GM19452 (cell line): ENCODE results near the gene NOTCH4.

Experiments
- ATAC-seq: cut with Tn5 transposase; IDR thresholded peaks from one replicate; pipeline ENCODE4 v1.9.1; 2021; ENCODE audit not compliant: unreplicated experiment

The NOTCH4 gene

DNA sequence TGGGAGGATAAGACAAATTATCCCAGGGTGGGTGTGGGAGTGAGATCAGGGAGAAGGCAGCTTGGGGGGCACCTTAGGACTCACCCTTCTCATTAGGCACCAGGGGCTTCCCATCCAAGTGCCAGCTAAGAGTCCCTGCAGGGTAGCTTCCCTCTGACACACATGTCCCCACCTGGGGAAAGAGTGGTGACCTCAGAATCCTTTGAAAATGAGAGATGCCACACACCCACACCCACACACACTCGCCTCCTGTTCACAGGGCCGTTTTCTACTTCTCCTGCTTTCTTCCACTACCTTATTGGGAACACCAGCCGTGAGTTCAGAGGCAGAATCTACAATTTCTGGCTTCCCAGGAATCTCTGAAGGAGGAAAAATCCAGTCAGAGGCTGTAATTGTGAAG lies 40.8 kb downstream of the NOTCH4 start:
- no peak for ATAC-seq

DNA sequence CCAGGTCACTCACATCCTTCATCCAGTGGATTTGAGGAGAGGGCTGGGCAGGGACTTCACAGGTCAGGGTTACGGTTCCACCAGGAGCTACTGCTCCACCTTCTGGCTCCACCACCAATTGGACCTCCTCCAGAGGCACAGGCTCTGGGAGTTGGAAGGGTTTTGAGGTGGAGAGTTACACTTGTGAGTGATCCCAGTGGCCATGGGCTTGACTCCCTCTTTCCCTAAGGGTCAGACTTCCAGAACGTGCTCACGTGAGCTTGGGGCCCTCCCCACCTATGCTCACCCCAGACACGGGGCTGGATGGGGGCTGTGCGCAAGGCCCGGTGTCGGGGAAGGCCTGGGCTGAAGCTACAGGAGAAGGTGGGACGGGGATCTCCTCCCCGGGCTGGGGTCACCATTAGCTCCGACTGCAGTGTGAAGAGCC lies 41.3 kb downstream of the NOTCH4 start:
- ATAC-seq, result no peak

DNA sequence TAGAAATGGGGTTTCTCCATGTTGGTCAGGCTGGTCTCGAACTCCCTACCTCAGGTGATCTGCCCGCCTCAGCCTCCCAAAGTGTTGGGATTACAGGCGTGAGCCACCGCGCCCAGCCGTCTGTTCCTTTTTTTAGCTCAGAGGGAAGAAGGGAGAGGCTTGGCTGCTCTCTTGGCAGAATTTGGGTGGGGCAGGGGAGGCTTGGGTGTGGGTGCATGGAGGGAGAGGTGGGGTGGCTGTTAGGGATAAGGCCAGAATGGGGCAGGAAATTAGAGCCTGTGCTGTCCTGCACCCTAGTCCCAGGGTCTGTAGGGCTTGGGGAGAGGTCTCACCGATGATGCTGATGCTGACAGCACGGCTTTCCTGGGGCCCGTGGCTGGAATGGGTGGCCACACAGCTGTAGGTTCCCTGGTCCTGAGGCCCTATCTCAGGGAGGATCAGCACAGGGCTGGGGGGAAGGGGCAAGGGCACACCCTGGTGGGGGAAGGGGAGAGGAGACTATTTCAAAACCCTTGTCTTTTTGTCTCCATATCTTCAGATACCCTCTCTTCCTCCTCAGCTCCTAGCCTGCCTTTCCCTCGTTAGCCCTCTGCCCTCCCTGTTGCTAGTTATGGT lies 41.8 kb downstream of the NOTCH4 start:
- ATAC-seq, result no peak

DNA sequence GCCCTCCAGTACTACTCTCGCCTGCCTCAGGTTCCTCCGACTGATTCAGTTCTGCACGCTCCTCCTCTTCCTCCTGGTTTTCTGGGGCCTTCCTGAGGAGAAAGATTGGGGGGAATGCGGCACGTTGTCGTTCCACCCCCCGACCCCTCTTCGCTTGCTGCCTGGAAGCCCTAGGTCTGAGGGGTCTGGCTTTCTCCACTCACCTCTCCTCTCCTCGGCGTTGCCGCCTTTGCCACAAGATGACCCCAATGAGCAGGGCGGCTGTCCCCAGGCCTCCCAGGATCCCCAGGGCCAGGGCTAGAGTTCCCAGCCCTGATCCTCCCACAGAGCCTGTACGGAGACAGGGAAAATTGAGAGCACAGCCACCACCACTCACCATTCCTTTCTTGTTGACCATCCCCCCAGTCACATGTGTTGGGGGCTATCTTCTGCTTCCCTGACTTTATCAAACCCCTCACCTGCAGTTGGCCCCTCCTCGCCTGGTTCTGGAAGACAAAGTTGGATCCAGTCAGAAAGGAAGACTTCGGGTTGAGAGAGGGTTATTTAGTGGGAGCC lies 42.6 kb downstream of the NOTCH4 start:
- no peak for ATAC-seq

DNA sequence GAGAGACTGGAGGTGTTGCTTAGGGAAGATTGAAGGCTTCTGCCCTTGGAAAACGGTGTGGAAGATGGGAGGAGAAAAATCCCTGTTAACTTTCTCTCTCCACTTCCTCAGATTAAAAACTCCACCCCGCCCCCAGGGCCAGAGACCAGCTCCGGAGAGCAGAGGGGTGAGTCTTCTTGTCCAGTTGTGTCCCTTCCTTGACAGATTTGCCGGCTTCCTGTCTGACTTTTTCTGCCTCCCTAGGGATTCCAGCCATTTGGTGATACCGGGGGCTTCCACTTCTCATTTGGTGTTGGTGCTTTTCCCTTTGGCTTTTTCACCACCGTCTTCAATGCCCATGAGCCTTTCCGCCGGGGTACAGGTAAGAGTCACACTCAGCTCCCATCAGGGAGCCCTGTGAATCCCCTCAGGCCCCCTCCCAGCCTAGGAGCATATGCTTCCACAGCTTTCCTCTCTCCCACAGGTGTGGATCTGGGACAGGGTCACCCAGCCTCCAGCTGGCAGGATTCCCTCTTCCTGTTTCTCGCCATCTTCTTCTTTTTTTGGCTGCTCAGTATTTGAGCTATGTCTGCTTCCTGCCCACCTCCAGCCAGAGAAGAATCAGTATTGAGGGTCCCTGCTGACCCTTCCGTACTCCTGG lies 44.0 kb downstream of the NOTCH4 start:
- no peak for ATAC-seq

DNA sequence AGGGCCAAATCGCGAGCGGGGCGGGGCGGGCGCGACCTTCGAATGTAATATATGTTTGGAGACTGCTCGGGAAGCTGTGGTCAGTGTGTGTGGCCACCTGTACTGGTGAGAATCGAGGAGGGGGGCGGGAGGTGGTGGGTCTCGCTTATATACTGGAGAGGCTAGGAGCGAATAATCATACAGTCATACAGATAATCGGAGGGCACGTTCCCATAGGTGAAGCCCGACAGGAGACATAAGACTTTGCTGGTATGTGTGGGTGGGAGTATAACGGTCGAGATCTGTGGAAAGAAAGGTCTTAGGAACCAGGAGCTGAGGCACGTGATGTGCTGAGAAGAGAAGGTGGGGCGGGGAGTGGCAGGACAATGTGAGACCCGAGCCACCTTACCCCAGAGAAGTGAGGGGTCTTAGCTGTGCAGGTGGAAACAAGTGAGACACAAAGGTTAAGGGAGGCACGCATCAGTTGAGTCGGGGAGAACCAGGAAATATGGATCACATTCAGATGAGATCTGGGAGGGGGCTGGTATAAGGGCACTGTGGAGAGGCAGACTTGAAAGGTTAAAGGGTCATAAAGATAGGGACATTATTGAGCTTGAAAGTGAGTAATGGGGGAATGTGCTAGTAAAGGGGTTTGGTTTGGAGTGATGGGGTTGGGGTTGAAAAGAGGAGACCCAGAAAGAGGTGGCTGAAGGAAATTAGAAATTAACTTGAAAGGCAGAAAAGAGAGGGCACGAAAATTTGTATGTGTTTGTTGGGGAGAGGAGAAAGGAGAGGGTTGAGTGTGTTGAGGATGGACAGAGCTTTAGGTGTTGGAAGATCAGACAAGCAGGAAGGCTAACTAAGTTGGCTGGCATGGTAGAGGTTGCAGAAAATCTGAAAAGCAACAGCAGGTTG lies 45.1 kb downstream of the NOTCH4 start:
- no peak for ATAC-seq

DNA sequence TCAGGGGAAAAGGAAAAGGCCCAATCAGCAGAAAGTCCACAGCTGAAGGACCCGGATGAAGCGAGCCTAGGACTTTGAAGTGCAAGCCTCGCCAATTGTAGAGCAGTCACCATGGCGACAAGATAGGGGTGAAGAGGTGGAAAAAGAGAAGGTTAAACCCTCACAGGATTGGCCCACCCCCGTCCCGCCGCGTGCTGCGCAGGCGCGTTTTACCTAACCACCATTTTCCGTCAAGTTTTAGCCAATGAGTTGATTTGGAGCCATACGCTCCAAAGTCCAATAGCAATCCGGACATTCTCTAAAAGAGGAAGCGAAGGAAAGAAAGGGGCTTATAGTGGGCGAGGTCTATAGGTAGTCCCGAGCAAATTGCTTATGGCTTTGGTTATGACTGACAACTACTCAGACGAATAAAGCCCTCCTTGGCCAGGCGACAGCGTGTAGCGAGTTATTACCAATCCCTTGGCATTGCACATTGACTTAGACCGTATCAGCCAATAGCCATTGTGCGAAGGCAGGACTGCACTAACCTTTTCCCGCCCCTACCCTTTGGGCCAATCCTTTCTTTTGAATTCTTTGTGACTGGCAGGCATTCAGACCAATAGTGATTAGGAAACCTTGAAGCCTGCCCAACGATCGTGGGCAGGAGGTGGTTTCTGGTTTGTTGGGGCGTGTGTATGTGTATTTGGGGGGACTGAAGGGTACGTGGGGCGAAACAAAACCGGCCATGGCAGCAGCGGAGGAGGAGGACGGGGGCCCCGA lies 45.9 kb downstream of the NOTCH4 start, which contains the start of gene RNF5:
Gene RNF5, plus strand, starts transcription at position 618 of the 759 bp plus-strand sequence. Its CDS starts 107 bp downstream, at position 725.
- peak; percentile 76 for ATAC-seq

DNA sequence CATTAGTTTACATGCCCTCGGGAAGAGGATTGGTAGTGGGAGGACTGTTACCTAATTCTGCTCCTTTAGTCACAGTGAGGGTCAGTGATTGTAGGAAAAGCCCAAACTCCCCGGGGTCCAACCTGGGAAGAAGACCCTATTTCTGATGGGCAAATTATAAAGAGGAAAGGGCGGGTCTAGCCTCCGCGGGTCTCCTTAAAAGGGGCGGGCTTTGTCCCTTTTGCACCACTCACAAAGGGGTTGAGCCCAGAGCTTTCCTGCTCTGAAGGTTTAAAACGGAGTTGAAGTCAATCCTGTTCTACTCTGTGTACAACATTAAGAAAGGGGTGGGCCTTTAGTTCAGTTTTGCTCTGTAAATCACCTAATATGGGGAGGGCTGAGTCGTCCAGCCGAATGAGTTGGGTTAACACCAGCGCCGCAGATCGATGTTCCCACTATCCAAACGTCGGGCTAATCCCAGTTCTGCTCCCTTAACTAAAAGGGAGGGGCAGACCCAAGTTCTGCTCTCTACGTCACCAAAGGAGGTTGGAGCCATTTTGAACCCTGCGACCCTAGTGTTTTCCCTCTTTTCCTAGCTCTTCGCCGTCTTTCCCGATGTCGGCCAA lies 46.6 kb downstream of the NOTCH4 start:
- ATAC-seq, result no peak

DNA sequence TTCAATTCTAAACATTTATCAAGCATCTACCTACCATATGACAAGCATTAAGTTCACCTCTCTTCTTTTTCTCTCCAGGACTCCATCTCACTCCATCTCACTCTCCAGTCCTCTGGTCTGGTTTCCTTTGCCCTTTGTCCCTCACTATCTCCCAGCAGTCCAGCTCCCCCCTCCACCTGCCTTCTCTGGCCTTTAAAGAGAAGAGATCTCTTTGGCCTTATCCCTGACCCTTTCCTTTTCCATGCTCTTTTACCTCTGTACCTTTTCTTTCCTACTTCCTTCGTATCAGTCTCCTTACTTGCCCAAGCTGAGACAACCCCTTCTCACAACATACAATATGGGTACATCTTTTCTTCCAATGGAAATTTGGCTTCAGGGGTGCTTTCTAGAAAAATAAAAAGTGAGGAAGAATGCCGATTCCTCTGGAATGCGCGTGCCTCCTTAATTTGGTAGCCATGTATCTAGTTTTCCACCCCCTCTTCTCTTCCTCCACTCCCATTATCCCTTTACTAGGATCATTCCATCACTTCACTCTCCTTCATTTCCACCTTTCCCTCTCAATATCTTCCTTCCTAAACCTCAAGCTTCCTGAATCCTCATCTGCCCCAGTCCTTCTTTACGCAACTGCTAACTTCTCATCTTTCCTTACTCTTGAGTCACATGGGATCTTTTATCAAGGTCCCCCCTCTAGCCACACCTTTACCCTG lies 47.2 kb downstream of the NOTCH4 start:
- ATAC-seq, result no peak

DNA sequence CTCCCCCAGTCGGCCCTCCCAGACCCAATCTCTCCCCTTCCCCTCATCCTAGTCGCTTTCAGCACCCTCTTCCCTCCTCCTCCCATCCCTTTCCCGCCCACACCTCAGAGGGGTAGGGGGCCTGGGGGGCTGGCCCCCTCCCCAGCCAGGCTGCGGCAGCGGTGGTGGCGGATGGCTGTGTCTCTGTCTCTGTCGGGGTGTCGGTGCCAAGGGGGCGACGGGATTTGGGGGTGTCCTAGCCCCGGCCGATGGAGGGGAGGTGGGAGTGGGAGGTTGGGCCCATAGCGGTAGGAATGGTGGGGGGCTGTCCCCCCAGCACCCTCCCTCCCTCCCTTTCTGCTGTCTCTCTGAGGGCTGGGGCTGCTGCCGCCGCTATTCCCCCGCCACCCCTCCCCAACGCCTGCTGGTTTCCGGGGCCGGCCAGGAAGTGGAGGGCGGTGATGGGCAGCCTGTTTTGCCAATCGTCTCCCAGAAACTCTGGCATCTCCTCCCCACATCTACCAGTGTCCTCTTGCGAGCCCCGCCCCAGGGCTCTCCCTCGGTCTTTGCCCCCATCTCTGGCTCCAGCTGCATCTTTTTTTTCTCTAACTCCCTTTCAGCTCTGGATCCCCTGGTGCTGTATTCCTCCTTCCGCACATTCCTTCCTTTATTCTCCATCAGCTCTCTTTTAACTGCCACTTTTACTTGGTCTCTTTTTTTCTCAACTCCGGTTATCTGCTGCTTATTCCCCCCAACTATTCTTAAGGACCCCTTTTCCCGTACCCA lies 48.0 kb downstream of the NOTCH4 start, which contains the start of gene AGPAT1:
Gene AGPAT1, minus strand, starts transcription at position 374 of the 765 bp plus-strand sequence. CDS start 4,588 bp downstream, outside the sequence.
- ATAC-seq, result peak; percentile 52

DNA sequence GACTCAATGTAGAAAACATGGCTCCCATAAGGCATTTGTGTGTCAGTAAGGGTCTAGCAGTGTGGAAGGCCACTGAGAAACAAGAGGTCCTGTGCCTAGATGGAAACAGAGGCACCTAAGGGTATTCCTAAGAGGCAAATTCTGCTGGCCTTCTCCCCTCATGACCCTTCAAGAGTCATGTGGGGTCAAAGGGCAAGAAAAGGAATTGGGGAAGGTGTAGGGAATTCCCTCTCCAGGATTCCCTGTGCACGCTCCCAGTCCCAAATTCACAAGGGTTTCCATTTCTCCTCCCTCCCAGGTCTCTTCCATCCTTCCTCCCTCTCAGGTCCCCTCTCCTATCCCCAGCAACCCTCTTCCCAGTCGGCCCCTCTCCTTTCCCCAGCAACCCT lies 48.6 kb downstream of the NOTCH4 start:
- no peak for ATAC-seq

DNA sequence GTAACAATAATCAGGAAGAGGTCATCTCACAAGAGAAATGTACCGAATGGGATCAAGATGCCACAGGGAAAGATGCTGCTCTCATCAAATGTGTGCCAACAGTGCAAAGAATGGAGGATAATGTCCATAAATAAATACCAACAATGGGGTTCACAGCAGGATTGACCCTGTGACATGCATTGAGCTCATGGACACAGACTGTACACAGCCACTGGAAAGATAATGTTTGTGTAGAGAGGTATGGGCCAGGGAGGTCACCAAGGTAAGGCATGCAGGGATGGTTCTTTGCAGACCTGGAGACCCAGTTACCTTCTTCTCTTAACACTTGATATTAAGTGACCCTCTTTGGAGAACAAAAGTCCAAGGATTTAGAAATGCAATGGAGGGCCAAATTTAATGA lies 49.5 kb downstream of the NOTCH4 start:
- ATAC-seq, result no peak

DNA sequence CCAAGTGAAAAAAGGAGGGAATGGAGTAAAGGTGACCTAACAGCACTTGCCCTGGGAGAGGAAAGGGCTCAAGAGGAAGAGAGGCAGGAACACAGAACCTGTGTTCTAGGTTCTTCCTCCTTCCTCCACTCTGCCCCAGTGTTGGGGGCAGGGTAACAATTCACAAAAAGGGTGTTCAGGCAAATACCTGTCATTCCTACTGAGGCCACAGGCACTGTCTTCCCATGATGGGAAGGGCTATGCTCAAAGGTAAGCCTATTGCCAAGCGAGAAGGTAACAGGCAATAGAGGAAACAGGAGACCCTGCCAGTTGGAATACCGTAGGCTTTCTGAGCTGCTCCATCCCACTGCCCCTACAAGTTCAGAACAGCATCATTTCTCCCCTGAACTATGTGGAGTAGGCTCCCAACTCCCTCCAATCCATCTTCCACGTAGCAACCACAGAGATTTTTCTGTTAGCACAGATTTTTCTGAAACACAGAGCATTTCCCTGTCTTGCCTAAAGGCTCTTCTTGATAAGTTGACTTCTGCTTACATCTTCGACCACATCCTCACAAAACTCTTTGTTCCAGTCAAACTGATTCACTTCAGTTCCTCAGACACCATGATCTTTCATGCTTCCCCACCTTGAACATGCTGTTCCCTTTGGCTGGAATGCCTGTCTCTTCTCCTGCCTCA lies 50.7 kb downstream of the NOTCH4 start:
- ATAC-seq, result no peak

DNA sequence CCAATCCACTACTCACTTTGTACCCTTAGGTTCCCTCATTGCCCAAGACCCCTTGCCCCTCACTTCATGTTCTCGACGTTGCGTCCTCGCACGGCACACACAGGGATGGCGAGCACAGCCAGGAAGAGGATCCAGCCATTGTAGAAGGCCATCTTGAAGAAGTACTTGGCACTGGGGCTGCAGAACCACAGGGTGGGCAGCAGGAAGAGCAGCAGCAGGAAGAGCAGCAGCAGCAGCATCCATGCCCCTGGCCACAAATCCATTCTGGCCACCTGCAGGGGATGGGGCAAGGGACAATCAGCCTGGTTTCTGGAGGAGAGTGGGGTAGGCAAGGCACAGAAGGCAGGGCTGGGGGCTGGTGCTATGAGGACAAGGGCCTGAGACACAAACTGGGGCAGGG lies 52.6 kb downstream of the NOTCH4 start:
- no peak for ATAC-seq

DNA sequence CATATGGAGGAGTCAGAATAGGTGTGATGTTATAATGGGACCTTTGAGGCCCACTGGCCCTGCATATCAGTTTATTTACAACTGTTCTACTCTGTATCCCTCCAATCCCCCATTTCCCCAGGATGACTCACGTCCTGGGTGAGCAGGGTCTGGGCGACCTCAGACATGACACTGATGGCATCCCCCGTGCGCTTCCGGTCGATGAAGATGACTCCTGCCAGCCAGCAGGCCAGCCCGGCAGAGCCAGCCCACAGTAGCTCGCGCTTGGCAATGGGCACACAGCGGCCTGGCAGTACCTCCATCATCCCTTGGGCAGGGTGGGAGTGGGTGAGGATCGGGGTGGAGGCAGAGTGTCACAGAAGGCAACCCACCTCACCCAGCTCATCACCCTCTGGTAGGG lies 53.6 kb downstream of the NOTCH4 start:
- no peak for ATAC-seq

DNA sequence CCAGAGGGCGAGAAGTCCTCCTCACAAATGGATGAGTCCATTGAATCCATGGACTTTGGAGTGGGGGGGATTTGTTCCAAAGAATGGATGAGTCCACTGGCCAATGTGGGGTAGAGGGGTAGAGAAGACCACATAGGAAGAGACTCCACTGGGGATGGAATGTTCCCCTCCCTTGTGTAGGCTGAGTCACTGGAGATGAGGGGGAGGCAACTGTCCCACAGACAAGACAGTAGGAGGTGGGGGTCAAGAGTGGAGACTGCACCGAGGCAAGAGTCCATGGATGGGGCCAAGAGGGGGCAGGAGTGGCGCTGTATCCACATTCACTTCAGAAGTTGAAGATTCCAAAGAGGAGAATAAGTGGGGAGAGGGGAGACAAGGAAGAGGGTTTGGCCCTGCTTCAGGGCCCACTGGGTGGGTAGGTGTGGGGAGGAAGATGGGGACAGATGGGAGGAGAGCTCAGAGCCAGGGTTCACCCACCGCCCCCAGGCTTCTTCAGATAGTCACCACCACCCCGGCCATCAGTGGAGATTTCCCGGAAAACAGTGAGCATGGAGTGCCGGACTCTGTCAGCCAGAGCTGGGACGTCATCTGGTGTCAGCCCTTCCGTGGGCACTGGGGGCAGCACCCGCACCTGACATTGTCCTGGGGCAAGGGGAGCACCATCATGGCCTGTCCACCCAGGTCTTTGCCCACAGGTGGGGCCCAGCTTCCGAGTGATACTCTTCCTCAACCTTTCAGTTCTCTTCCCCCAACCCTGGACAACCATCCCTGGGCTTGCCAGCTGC lies 54.9 kb downstream of the NOTCH4 start:
- no peak for ATAC-seq

DNA sequence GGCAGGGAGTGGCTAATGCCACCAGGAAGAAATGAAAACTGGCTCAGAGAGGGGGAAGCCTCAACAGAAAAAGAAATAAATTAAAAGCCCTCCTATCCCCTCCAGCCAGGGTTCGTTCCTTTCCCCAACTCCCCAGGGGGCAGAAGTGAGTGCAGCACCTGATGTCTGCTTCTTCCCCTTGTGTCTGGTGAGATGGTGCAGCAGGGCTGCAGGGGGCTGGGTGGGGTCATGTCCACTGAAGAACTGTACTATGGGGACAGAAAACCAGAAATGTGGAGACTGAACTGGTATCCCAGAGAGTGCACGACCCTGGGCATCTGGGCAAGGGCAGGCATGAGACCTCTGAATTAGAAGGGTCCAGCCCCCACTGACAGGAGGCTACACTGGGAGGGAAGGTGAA lies 55.5 kb downstream of the NOTCH4 start:
- ATAC-seq, result no peak
